HEK293T (cell line): ENCODE measurements around the gene CCDC187.
A peak's percentile ranks its signal among the peaks of the same experiment; 100 is the strongest.

ENCODE experiments used
- CTCF ChIA-PET: fragments of 350-600 bp; formaldehyde crosslinking; extraction: SDS; loops from one replicate; lab custom pipeline; 2021; ENCODE audit warnings: antibody characterized with exemption, inconsistent platforms; lab: Yijun Ruan, JAX
- POLR2A ChIA-PET: fragments of 350-600 bp; formaldehyde crosslinking; extraction: SDS; loops from one replicate; lab custom pipeline; 2020; ENCODE audit warnings: antibody characterized with exemption, inconsistent platforms; lab: Yijun Ruan, JAX
- DNase-seq: peaks from one replicate; pipeline ENCODE4 v3.0.0; 2012; ENCODE audit warnings: mixed read lengths; ENCODE audit errors: extremely low spot score
- ARNT ChIP-seq: fragments of 450-650 bp; IDR thresholded peaks from 2 replicates; pipeline ENCODE4 v1.6.1; 2017; ENCODE audit warnings: mild to moderate bottlenecking
- BHLHE40 ChIP-seq: fragments of 450-650 bp; IDR thresholded peaks from 2 replicates; pipeline ENCODE4 v1.6.1; 2016; ENCODE audit warnings: mild to moderate bottlenecking, moderate library complexity, borderline replicate concordance
- CTBP1 ChIP-seq: fragments of 450-650 bp; IDR thresholded peaks from 2 replicates; pipeline ENCODE4 v1.6.1; 2016; ENCODE audit warnings: borderline replicate concordance
- ELF4 ChIP-seq: fragments of 450-650 bp; IDR thresholded peaks from 2 replicates; pipeline ENCODE4 v1.6.1; 2017; ENCODE audit warnings: antibody characterized with exemption
- FOXA1 ChIP-seq: fragments of 450-650 bp; IDR thresholded peaks from 2 replicates; pipeline ENCODE4 v1.6.1; 2016; ENCODE audit warnings: mild to moderate bottlenecking
- FOXK2 ChIP-seq: fragments of 450-650 bp; IDR thresholded peaks from 2 replicates; pipeline ENCODE4 v1.6.1; 2016; ENCODE audit warnings: mild to moderate bottlenecking
- FOXM1 ChIP-seq: fragments of 450-650 bp; IDR thresholded peaks from 2 replicates; pipeline ENCODE4 v1.6.1; 2017; ENCODE audit warnings: mild to moderate bottlenecking, borderline replicate concordance
- HDGF ChIP-seq: fragments of 450-650 bp; IDR thresholded peaks from 2 replicates; pipeline ENCODE4 v1.6.1; 2017; ENCODE audit warnings: antibody characterized with exemption, borderline replicate concordance
- L3MBTL2 ChIP-seq: fragments of 450-650 bp; conservative IDR thresholded peaks from 2 replicates; pipeline ENCODE4 v1.6.1; 2016; ENCODE audit warnings: mild to moderate bottlenecking
- LEF1 ChIP-seq: fragments of 450-650 bp; IDR thresholded peaks from 2 replicates; pipeline ENCODE4 v1.6.1; 2017; ENCODE audit warnings: mild to moderate bottlenecking, borderline replicate concordance
- NFRKB ChIP-seq: fragments of 450-650 bp; IDR thresholded peaks from 2 replicates; pipeline ENCODE4 v1.6.1; 2016; ENCODE audit warnings: mild to moderate bottlenecking, moderate library complexity
- SP1 ChIP-seq: fragments of 450-650 bp; IDR thresholded peaks from 2 replicates; pipeline ENCODE4 v1.6.1; 2017
- SUZ12 ChIP-seq: fragments of 450-650 bp; IDR thresholded peaks from 2 replicates; pipeline ENCODE4 v1.6.1; 2016; ENCODE audit warnings: mild to moderate bottlenecking
- TARDBP ChIP-seq: fragments of 450-650 bp; IDR thresholded peaks from 2 replicates; pipeline ENCODE4 v1.6.1; 2016
- ZNF384 ChIP-seq: fragments of 450-650 bp; IDR thresholded peaks from 2 replicates; pipeline ENCODE4 v1.6.1; 2016
- TF ChIP-seq, protein P1 (sequence below): fragments of 450-650 bp; IDR thresholded peaks from 2 replicates; pipeline ENCODE4 v1.6.1; 2016

The CCDC187 gene

DNA sequence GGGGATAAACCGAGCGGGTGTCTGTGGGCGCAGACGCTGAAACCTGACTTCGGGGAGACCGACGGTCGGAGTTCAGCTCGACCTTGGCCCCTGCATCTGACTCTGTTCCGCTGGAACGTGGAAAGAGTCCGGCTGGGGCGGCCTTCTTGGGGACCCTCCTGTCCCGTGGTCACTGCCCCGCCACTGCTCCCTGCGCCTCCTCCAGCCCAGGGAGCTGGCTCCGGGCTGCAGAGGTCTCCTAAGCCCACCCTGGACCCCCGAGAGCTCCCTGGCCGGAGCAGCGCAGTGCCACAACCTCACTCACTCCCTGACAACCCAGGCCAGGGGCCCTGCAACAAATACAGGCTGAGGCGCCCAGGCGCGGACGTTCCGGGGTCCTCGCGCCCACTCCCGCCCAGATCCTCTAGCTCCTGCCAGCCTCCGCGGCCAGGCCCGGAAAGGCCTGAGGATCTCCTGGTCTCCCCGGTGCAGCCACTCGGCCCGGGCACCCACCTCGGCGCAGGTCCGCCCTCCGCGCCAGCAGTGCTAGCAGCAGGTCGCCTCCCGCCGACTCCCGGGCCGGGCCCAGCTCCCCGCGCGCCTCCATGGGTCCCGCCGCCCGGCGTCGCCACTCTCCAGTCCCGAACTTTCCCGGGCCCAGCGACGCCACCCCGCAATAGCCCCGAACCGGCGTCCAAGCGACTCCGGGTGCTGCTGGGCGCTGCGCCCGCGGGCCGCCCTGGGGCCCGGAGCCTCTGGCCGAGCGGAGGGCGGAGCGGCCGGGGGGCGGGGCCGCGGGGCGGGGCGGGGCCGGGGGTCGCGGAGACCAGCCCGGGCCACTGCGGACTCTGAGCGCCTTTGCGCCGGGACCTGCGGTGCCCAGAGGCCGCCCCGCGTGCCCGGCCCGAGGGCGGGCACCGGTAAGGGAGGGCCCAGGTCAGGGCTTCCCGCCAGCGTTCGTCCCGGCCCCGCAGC lies 101.2 kb downstream of the CCDC187 start:
- TF ChIP-seq NFRKB (no peak), SP1 (no peak), TARDBP (no peak)
- ChIA-PET POLR2A (no interaction called here), CTCF (interaction anchor here (0.6 kb wide), 1 partner anchor 31 kb away, joined by 3 read pairs; no protein-coding TSS in a partner anchor)
- no peak for DNase-seq

DNA sequence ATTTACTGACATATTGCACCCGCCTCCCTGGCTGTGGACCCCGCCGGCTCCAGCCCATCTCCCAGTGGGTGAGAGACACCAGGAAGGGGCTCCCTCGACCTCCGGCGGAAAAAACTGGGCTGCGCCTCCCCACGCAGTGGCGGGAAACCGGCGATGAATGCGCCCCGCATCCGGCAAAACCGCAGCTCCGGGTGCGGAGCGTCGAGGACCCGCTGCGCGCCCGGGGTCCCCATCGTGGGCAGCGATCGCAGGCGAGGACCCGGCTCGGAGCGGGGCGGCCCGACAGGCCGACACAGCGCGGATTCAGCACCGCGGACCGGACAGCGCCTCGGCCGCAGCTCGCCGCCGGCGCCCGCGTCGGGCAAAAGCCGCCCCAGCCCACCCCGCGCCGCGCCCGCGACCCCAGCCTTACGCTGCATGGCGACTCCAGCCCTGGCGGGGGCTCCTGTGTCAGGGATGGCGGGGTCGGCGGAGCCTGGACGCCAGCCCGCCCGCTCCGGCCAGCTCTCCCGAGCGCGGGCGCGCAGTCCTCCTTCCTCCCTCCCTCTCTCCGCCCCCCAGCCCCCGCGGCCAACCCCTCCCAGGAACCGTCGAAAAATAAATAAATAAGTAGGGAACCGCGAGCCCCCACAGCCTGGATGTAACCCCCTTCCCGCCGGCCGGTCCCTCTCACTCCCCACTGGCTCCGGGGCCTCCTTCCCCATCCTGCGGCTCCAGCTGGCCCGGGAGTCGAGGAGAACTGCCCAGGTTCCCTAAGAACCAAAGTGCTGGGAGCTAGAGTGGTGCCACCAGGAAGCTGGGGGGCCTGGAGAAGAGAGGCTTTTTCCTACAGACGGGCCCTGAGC lies 102.1 kb downstream of the CCDC187 start:
- DNase-seq, result peak; percentile 56
- CTCF ChIA-PET, result interaction anchor here (0.6 kb wide), 1 partner anchor 30 kb away, joined by 3 read pairs; no protein-coding TSS in a partner anchor
- POLR2A ChIA-PET, result no interaction called here
- TF ChIP-seq FOXA1, result no peak
- TF ChIP-seq, protein P1, sequence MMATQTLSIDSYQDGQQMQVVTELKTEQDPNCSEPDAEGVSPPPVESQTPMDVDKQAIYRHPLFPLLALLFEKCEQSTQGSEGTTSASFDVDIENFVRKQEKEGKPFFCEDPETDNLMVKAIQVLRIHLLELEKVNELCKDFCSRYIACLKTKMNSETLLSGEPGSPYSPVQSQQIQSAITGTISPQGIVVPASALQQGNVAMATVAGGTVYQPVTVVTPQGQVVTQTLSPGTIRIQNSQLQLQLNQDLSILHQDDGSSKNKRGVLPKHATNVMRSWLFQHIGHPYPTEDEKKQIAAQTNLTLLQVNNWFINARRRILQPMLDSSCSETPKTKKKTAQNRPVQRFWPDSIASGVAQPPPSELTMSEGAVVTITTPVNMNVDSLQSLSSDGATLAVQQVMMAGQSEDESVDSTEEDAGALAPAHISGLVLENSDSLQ, result no peak
- no peak for TF ChIP-seq FOXM1
- no peak for TF ChIP-seq ZNF384
- no peak for TF ChIP-seq BHLHE40
- TF ChIP-seq TARDBP, result no peak
- no peak for TF ChIP-seq SUZ12
- no peak for TF ChIP-seq ELF4
- TF ChIP-seq CTBP1, result no peak
- TF ChIP-seq LEF1, result no peak
- TF ChIP-seq NFRKB, result no peak

DNA sequence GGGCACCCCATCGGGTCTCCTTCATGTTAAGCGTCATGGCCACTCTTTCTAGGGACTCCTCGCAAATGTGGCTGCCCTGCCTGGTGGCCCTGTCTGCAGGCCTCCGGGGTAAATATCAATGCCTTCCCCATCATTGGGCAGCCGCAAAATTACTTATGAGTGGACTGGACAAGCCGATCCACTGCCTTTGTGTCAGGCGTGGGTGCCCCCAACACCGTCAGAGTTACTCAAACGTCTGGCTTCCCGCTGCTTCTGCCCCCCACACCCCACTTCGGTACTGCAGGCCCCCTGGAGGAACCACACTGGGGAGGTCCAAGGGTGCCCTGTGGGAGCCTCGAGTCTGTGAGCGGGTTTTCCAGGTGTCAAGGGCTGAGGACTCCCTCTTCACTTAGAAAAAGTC lies 102.7 kb downstream of the CCDC187 start:
- no peak for TF ChIP-seq LEF1
- TF ChIP-seq HDGF, result no peak
- no peak for TF ChIP-seq L3MBTL2
- TF ChIP-seq SUZ12, result no peak
- TF ChIP-seq, protein P1, result no peak
- no peak for TF ChIP-seq ARNT
- TF ChIP-seq CTBP1, result no peak
- no peak for TF ChIP-seq FOXA1
- no peak for TF ChIP-seq ELF4
- TF ChIP-seq BHLHE40, result no peak
- TF ChIP-seq SP1, result no peak
- TF ChIP-seq FOXK2, result no peak
- no peak for TF ChIP-seq FOXM1
- TF ChIP-seq ZNF384, result no peak
- no peak for TF ChIP-seq TARDBP
- no peak for TF ChIP-seq NFRKB
- DNase-seq, result no peak
- POLR2A ChIA-PET, result no interaction called here
- CTCF ChIA-PET, result no interaction called here

DNA sequence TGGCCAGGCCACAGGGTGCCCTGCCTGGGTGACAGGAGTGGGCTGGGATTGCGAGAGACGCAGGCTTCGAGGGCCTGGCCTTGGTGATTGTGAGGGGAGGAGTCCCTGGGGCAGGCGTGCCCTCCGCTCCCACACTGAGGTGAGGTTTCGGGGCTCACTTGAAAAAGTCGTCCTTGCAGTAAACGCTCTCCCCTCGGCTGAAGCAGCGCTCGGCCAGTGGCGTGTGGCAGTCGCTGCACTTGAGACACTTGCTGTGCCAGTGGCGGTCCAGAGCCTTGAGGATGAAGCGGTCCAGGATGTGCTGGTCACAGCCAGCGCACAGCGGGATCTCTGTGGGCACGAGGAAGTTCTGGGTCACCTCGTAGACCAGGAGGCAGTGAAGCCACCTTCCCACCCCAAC lies 103.5 kb downstream of the CCDC187 start:
- CTCF ChIA-PET, result no interaction called here
- TF ChIP-seq CTBP1, result no peak
- no peak for TF ChIP-seq TARDBP
- no peak for TF ChIP-seq ELF4
- POLR2A ChIA-PET, result no interaction called here
- no peak for DNase-seq
